NCI-H1930 (cell line): Measurements from ENCODE around the gene GPX7.
A peak's percentile ranks its signal among the peaks of the same experiment; 100 is the strongest.
"Not testable (repeated sequence)": the region's sequence is repeated elsewhere in the genome, so short reads cannot be mapped to it uniquely, and the experiment has no call there.

Source experiments
- DNase-seq, 2 experiments: peaks; one replicate each; lab custom pipeline; 2025; lab: John Stamatoyannopoulos, UW

Gene GPX7

GRCh38 chr1:52601991-52602855 lies at the start of gene GPX7:
TSS of gene GPX7 (plus strand) at chr1:52602371. CDS start at chr1:52602410, 39 bp downstream.
- peak in 1 of 2 experiments; percentile 16 for DNase-seq

DNA sequence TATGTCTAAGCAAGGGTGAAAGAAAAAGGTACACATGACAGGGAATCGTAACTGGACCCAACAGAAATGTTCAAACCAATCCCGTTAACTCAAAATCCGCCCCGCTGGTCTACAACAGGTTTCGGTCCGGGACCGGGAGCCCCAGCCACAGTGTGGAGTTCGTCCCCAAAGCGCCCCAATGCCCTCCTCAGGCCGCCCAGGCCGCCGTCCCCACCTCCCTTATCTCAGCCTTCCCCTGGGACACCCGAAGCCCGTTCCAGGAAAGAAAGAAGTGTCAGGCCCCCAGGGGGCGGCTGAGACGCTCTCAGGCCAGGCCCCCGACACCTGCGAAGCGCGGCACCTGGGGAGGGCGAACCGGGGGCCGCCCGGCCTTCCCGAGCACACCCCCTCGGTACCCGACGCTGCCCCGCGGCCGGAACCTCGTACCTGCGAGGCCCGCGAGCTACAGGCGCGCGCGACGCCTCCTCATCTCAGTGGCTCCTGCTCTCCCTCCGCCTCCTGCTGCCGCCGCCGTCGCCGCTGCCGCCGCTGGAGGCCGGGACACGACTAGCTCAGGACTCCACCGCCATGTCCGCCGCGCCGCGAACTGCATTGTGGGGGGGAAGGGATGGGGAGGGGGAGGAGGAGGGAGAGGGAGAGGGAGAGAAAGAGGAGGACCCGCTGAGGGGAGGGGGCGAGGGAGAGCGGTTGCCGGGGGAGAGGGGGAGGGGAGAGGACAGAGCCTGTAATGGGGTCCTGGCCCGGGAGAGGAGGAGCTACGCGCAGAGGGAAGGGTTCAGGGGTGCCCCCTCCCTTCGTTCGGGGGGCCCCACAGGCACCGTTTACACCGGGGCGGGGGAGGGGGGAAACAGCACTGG lies 49.4 kb upstream of the GPX7 start, which contains the start of gene TUT4:
Gene TUT4, minus strand, starts transcription at position 588 of the 857 bp plus-strand sequence. CDS start 26,812 bp downstream, outside the sequence.
- peak; percentile 78 to 79 for DNase-seq

- peak; percentile 75 to 82 for DNase-seq
Observed at GRCh38 chr1:52553362-52554266, 48.6 kb upstream of the GPX7 start.

GRCh38 chr1:52554267-52554640 lies 47.9 kb upstream of the GPX7 start:
- DNase-seq: no peak

GRCh38 chr1:52554756-52555155 lies 47.4 kb upstream of the GPX7 start:
- no peak for DNase-seq

DNA sequence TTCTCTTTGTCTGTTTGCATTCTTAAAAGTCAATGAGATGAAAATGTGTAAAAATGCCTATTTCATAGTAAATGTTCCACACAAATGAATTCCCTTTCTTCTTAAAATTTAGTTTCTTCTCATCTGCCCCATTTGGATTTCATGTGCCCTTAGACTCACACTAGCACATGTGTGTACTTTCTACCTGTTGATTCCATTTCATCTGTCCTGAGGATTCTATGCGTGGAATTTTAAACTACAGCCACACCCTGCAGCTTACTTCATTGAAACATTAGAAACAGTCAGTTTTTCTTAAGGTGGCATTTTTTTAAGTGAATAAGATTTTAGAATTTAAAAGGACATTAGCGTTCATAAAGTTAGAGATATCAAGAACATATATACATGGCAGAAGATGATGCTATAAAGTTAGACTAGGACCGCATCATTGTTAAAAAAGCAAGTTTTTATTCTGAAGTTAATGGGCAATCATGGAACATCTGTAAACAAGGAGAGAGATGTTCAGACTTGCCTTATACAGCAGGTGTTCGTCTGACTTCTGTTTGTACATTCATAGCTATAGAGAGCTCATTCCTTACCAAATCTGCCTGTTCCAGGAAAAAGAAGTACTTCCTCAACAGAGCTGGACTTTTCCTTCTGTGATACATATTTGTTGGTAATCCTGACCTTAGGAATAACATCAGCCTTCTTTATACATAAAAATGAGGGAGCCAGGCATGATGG lies 45.4 kb upstream of the GPX7 start:
- no peak for DNase-seq

GRCh38 chr1:52558941-52559340 lies 43.2 kb upstream of the GPX7 start:
- no peak for DNase-seq

DNA sequence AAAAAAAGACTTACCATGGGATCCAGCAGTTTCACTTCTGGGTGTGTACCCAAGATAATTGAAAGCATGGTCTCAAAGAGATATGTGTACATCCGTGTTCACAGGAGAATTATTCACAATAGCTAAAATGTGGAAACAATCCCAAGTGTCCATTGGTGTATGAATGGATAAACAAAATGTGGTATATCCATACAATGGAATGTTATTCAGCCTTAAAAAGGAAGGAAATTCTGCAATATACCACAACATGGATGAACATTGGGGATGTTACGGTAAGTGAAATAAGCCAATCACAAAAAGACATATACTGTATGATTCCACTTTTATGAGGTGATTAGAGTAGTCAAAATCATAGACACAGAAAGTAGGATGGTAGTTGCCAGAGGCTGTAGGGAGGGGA lies 42.3 kb upstream of the GPX7 start:
- DNase-seq: no peak

- no peak for DNase-seq
Observed at GRCh38 chr1:52562766-52563165, 39.4 kb upstream of the GPX7 start.

GRCh38 chr1:52567943-52568342 lies 34.2 kb upstream of the GPX7 start:
- DNase-seq: no peak

- DNase-seq: no peak
Observed at GRCh38 chr1:52569449-52570210, 32.5 kb upstream of the GPX7 start.

DNA sequence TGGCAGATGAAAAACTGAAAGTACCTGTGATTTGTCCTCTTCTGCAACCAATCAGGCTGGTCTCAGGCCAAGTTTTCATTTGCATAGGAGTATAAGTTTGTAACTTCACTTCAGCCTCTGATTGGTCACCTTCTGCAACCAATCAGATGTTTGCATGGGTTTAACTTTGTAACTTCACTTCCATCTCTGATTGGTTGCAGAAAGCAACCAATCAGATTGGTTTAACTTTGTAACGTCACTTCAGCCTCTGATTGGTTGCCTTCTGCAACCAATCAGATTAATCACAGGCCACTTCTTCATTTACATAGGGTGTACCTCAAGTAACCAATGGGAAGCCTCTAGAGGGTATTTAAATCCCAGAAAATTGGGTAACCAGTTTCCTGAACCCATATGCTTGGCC lies 30.4 kb upstream of the GPX7 start:
- DNase-seq: no peak

DNA sequence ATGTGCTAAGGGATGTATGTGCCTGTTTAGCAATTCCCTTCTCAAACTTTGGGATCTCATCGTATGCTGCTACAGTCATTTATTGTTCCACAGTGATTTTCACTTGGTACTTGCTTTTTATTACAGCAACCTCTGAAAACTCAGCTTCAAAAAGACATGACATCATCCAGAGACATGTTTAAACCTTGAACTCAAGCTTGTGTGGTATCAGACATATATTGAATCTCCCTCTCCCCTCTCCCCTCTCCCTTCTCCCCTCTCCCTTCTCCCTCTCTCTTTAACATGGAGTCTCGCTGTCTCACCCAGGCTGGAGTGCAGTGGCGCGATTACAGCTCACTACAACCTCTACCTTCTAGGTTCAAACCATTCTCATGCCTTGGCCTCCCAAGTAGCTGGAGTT lies 29.8 kb upstream of the GPX7 start:
- no peak for DNase-seq

GRCh38 chr1:52574594-52574993 lies 27.6 kb upstream of the GPX7 start:
- no peak for DNase-seq

GRCh38 chr1:52576074-52576473 lies 26.1 kb upstream of the GPX7 start:
- no peak for DNase-seq

DNA sequence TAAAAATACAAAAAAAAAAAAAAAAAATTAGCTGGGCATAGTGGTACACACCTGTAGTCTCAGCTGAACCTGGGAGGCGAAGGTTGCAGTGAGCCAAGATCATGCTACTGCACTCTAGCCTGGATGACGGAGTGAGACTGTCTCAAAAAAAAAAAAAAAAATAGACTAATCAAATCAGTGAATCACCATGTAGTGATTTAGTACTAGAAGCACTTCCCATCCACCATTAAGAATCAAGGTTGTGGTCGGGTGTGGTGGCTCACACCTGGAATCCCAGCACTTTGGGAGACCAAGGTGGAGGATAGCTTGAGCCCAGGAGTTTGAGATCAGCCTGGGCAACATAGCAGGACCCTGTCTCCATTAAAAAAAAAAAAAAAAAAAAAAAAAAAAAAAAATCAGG lies 24.1 kb upstream of the GPX7 start:
- DNase-seq: not testable (repeated sequence)

GRCh38 chr1:52579415-52579814 lies 22.8 kb upstream of the GPX7 start:
- DNase-seq: no peak

DNA sequence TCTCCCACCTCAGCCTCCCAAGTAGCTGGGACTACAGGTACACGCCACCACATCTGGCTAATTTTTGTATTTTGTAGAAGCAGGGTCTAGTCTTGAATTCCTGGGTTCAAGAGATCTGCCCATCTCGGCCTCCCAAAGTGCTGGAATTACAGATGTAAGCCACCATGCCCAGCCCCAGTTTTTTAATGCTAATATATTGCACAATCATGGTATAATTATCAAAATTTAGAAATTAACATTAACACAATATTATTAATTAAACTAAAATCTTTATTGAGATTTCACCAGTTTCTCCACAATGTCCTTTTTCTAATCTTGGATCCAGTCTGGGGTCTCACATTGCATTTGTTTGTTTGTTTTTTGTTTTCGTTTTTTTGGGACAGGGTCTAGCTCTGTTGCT lies 21.9 kb upstream of the GPX7 start:
- DNase-seq: no peak

DNA sequence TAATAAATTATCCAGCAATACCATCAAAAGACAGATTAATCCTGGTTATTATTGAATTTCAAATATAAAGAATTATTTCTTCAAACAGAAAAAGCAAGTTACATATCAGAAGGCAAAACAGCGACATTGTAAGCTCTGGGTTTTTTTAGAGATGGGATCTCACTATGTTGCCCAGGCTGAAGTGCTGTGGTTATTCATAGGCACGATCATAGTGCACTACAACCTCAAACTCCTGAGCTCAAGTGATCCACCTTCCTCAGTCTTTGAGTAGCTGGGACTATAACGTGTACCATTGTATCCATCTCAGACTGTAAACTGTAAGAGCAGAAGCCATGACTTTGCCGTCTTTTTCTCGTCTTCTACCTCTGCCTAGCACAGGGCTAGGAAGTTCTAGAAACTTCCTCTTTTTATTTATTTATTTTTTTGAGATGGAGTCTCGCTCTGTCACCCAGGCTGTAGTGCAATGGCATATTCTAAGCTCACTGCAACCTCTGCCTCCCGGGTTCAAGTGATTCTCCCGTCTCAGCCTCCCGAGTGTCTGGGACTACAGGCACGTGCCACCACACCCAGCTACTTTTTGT lies 20.0 kb upstream of the GPX7 start:
- DNase-seq: no peak

- DNase-seq: no peak
Observed at GRCh38 chr1:52585474-52585873, 16.7 kb upstream of the GPX7 start.
